Ectodermal cell (in vitro differentiated cells): ENCODE results near the gene MAGI2.

Experiments used
- H3K27ac ChIP-seq: 2 replicates; pipeline ENCODE4 v1.7.0; 2013; ENCODE audit warnings: mild to moderate bottlenecking, low read depth, low read length; ENCODE audit not compliant: insufficient read depth, poor library complexity, severe bottlenecking
- H3K27me3 ChIP-seq: 2 replicates; pipeline ENCODE4 v1.7.0; 2013; ENCODE audit warnings: mild to moderate bottlenecking, low read length; ENCODE audit not compliant: insufficient read depth, control insufficient read depth, poor library complexity, severe bottlenecking
- H3K36me3 ChIP-seq: one replicate; pipeline ENCODE4 v1.7.0; 2013; ENCODE audit warnings: low read length; ENCODE audit not compliant: control insufficient read depth, insufficient read depth
- H3K4me1 ChIP-seq: one replicate; pipeline ENCODE4 v1.7.0; 2013; ENCODE audit warnings: low read length; ENCODE audit not compliant: control insufficient read depth, insufficient read depth
- H3K4me3 ChIP-seq: 2 replicates; pipeline ENCODE4 v1.7.0; 2013; ENCODE audit warnings: low read depth, low read length, control low read depth; ENCODE audit not compliant: insufficient read depth
- H3K9me3 ChIP-seq: 2 replicates; pipeline ENCODE4 v1.7.0; 2013; ENCODE audit warnings: mild to moderate bottlenecking, low read length, moderate library complexity; ENCODE audit not compliant: control insufficient read depth
- WGBS, 2 experiments: methylation state at CpG; one replicate each; pipeline ENCODE4 v1.1.7; 2013; ENCODE audit warnings: missing lambda C conversion rate in 2 of 2; 5-methylcytosine and 5-hydroxymethylcytosine counted together

Gene MAGI2

GRCh38 chr7:78037603-78038002 is 1415.9 kb downstream of the MAGI2 start:
- H3K27ac ChIP-seq, result no peak overlapping the region
- H3K4me1 ChIP-seq, result peaks cover 17% of the 10 kb centered on the region
- no peaks in the 10 kb centered on the region for H3K9me3 ChIP-seq
- WGBS, 2 experiments, result 73 to 78% methylated on average over 4 of the region's 4 CpGs
- H3K36me3 ChIP-seq, result no peaks in the 10 kb centered on the region
- no peaks in the 10 kb centered on the region for H3K27me3 ChIP-seq
- no peak overlapping the region for H3K4me3 ChIP-seq

GRCh38 chr7:78033410-78033809 is 1420.1 kb downstream of the MAGI2 start:
- Histone ChIP-seq H3K4me3 (no peak overlapping the region), H3K4me1 (peaks cover 12% of the 10 kb centered on the region), H3K36me3 (no peaks in the 10 kb centered on the region), H3K27ac (no peak overlapping the region), H3K9me3 (no peaks in the 10 kb centered on the region), H3K27me3 (no peaks in the 10 kb centered on the region)
- WGBS, 2 experiments, result 88 to 95% methylated on average over 1 of the region's 1 CpG

- Histone ChIP-seq H3K27me3 (no peaks in the 10 kb centered on the region), H3K27ac (no peak overlapping the region), H3K9me3 (no peaks in the 10 kb centered on the region), H3K36me3 (no peaks in the 10 kb centered on the region), H3K4me3 (no peak overlapping the region), H3K4me1 (no peaks in the 10 kb centered on the region)
- 94 to 98% methylated on average over 3 of the region's 5 CpGs for WGBS, 2 experiments
Measured at GRCh38 chr7:78026492-78026891, 1427.0 kb downstream of the MAGI2 start.

- no peak overlapping the region for H3K27ac ChIP-seq
- H3K4me1 ChIP-seq, result no peaks in the 10 kb centered on the region
- no peaks in the 10 kb centered on the region for H3K9me3 ChIP-seq
- WGBS, 2 experiments, result 87 to 94% methylated on average over 2 of the region's 2 CpGs
- no peak overlapping the region for H3K4me3 ChIP-seq
- H3K36me3 ChIP-seq, result no peaks in the 10 kb centered on the region
- no peaks in the 10 kb centered on the region for H3K27me3 ChIP-seq
Measured at GRCh38 chr7:78024591-78024990, 1428.9 kb downstream of the MAGI2 start.

- H3K27me3 ChIP-seq, result peaks cover 9% of the 10 kb centered on the region
- H3K27ac ChIP-seq, result no peak overlapping the region
- H3K36me3 ChIP-seq, result no peaks in the 10 kb centered on the region
- H3K4me3 ChIP-seq, result no peak overlapping the region
- 69 to 90% methylated on average over 3 to 4 of the region's 4 CpGs for WGBS, 2 experiments
- H3K4me1 ChIP-seq, result peaks cover 3% of the 10 kb centered on the region
- H3K9me3 ChIP-seq, result no peaks in the 10 kb centered on the region
Measured at GRCh38 chr7:78023191-78023590, 1430.3 kb downstream of the MAGI2 start.

DNA sequence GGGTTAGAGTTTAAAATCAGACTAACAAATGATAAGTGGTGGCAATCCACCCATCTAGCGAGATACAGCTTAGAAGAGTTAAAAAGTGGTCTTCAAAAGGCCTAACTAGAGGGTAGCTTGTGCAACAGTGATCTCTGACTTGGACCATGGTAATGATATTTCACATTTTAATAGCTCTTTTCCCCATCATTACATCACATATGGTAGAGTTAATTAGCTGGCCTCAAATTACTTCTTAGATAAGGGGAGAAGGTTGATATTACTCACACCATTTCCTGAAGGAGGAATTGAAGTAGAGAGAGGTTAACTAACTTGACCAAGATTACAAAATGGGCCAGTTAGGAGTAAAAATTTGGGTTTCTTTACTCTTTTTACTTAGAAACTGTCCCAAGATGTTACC is 1431.3 kb downstream of the MAGI2 start:
- 97 to 100% methylated on average over 1 of the region's 1 CpG for WGBS, 2 experiments
- H3K27me3 ChIP-seq, result peaks cover 9% of the 10 kb centered on the region
- H3K9me3 ChIP-seq, result no peaks in the 10 kb centered on the region
- no peak overlapping the region for H3K27ac ChIP-seq
- H3K36me3 ChIP-seq, result no peaks in the 10 kb centered on the region
- no peak overlapping the region for H3K4me3 ChIP-seq
- peaks cover 13% of the 10 kb centered on the region for H3K4me1 ChIP-seq

GRCh38 chr7:78020874-78021249 is 1432.6 kb downstream of the MAGI2 start:
- no peaks in the 10 kb centered on the region for H3K9me3 ChIP-seq
- no peaks in the 10 kb centered on the region for H3K36me3 ChIP-seq
- H3K4me1 ChIP-seq, result peaks cover 13% of the 10 kb centered on the region
- no peak overlapping the region for H3K4me3 ChIP-seq
- peaks cover 9% of the 10 kb centered on the region for H3K27me3 ChIP-seq
- no peak overlapping the region for H3K27ac ChIP-seq

DNA sequence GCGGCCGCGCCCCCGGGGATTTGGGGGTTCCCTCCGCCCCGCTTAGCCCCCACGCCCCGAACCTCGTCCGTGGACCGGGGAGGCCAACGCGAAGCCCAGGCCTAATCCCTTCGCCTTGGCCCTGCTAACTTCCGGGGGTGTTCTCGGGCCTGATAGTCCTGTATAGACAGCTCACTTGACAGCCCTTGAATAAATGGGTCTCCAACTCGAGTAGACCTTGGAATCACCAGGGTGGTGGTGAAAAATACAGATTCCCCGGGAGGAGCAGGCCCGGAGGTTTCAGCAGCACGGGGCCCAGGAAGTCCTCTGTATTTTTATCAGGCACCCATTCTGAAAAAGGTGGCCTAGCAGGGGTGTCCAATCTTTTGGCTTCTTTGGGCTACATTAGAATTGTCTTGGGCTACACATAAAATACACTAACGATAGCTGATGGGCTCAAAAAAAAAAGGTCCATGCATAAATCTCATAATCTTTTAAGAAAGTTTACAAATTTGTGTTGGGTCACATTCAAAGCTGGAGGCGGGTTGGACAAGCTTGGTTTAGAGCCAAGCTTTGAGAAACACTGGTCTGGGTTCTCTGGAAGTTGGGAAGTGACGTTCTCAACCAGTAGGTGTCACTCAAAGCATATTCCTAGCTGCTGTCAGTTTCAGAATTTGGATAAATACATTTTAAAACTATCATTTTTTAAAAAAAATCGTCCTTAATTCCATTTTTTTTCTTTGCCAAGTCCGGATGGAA is 1433.2 kb downstream of the MAGI2 start:
- Histone ChIP-seq H3K36me3 (no peaks in the 10 kb centered on the region), H3K4me3 (peak overlapping the region; percentile 54), H3K9me3 (no peaks in the 10 kb centered on the region), H3K4me1 (peaks cover 13% of the 10 kb centered on the region), H3K27ac (no peak overlapping the region), H3K27me3 (peaks cover 9% of the 10 kb centered on the region)
- WGBS, 2 experiments, result 16 to 19% methylated on average over 24 to 25 of the region's 25 CpGs

- Histone ChIP-seq H3K27me3 (peaks cover 9% of the 10 kb centered on the region), H3K4me1 (peaks cover 13% of the 10 kb centered on the region), H3K4me3 (peak overlapping the region; percentile 54), H3K27ac (peak overlapping the region; percentile 55), H3K9me3 (no peaks in the 10 kb centered on the region), H3K36me3 (no peaks in the 10 kb centered on the region)
- 0 to 1% methylated on average over 84 to 87 of the region's 88 CpGs for WGBS, 2 experiments
Measured at GRCh38 chr7:78019447-78020135, 1433.9 kb downstream of the MAGI2 start.

DNA sequence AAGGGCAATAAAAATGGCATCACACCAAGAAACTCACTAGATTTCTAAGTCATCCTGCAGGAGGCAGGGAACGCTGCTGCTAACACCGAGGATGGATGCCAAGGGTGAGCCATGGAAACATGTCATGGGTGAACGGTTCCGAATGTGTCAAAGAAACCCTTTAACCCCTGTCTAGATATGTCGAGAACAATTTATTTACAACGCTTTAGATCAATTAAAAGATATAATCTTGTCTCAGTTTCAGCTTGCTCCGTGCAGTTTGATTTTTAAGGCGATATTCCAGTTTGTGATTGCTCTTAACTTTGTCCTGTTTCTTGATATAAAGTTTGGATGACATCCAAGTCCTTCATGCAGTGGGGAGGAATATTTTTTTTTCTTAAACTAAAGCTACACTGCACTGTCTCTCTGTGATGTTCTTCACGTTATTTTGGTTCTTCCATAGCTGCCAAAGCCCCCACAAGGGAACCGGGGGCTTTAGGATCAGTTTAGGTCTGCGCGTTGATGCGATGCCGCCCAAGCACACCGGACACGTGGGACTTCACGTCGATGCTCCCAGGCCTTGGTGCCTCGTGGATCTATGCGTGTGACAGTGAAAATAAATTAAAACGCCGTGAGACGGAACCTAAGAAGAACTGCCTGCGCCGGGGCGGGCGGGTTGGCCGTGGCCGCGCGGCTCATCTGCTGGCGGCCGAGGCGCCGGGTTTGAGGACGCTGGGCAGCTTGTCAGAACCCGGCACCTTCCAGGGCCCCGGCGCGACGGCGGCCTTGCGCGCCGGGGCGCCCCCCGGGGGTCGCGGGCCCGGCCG is 1434.6 kb downstream of the MAGI2 start:
- Histone ChIP-seq H3K27me3 (peaks cover 9% of the 10 kb centered on the region), H3K27ac (no peak overlapping the region), H3K36me3 (no peaks in the 10 kb centered on the region), H3K4me1 (peaks cover 13% of the 10 kb centered on the region), H3K4me3 (peak overlapping the region; percentile 40), H3K9me3 (no peaks in the 10 kb centered on the region)
- WGBS, 2 experiments, result 18 to 20% methylated on average over 51 of the region's 51 CpGs
